Erythroblast (primary cell): ENCODE results near the gene MESP2.

ENCODE experiments used
- GATA1 ChIP-seq: IDR thresholded peaks from 2 replicates; pipeline ENCODE4 v1.6.1; 2011; ENCODE audit warnings: low read depth, mild to moderate bottlenecking, control low read depth, low read length, moderate library complexity
- POLR2A ChIP-seq: IDR thresholded peaks from 2 replicates; pipeline ENCODE4 v1.6.1; 2011; ENCODE audit warnings: mild to moderate bottlenecking, low read length

GRCh38 chr15:89817701-89818280 is 41.7 kb downstream of the MESP2 start:
- TF ChIP-seq POLR2A (no peak), GATA1 (no peak)
